UCSD-AML1 (cell line): ENCODE data around the gene NDOR1.

ENCODE experiments used
- DNase-seq: peaks from one replicate; lab custom pipeline; 2025; ENCODE audit not compliant: unreplicated experiment; lab: John Stamatoyannopoulos, UW

Gene NDOR1

GRCh38 chr9:137167747-137168572, 37.5 kb upstream of the NDOR1 start:
- DNase-seq: no peak

GRCh38 chr9:137168573-137168903, 37.0 kb upstream of the NDOR1 start:
- no peak for DNase-seq

GRCh38 chr9:137168904-137169856, 36.3 kb upstream of the NDOR1 start:
- DNase-seq: peak; percentile 21

GRCh38 chr9:137169896-137170358, 35.6 kb upstream of the NDOR1 start, which contains the start of gene LRRC26:
Gene LRRC26, minus strand, starts transcription at chr9:137170051. Its CDS starts 108 bp downstream, at chr9:137169943.
- no peak for DNase-seq

GRCh38 chr9:137170486-137171148, 34.9 kb upstream of the NDOR1 start:
- no peak for DNase-seq

- no peak for DNase-seq
These were observed 34.2 kb upstream of the NDOR1 start for GRCh38 chr9:137171149-137171900.

- no peak for DNase-seq
These were observed 32.4 kb upstream of the NDOR1 start for GRCh38 chr9:137172901-137173795.

GRCh38 chr9:137173796-137174664, 31.5 kb upstream of the NDOR1 start:
- DNase-seq: no peak

- no peak for DNase-seq
These were observed 30.7 kb upstream of the NDOR1 start for GRCh38 chr9:137174722-137175293.

- DNase-seq: no peak
These were observed 30.0 kb upstream of the NDOR1 start for GRCh38 chr9:137175345-137175961.

GRCh38 chr9:137176302-137177182, 29.0 kb upstream of the NDOR1 start:
- DNase-seq: no peak

- no peak for DNase-seq
These were observed 27.1 kb upstream of the NDOR1 start for GRCh38 chr9:137178201-137178938.

- DNase-seq: no peak
These were observed 26.4 kb upstream of the NDOR1 start for GRCh38 chr9:137178939-137179630.

GRCh38 chr9:137179761-137180160, 25.7 kb upstream of the NDOR1 start:
- DNase-seq: no peak

- no peak for DNase-seq
These were observed 25.0 kb upstream of the NDOR1 start for GRCh38 chr9:137180491-137180890.

- no peak for DNase-seq
These were observed 23.8 kb upstream of the NDOR1 start for GRCh38 chr9:137181680-137182079.
